GM18951 (cell line): Measurements from ENCODE around the gene MICAL3.

Experiments used
- POLR2A ChIP-seq: IDR thresholded peaks from 4 replicates; pipeline ENCODE4 v1.6.1; 2011; ENCODE audit warnings: mild to moderate bottlenecking; ENCODE audit not compliant: insufficient read length, insufficient read depth; ENCODE audit errors: extremely low read depth
- in situ Hi-C: fragments of 300-500 bp; cut with MboI; formaldehyde crosslinking; loops from one replicate; pipeline ENCODE4 v1.12.0; 2022; ENCODE audit warnings: low sequenced_read_pairs, mixed read lengths, inconsistent platforms; ENCODE audit not compliant: unreplicated experiment

MICAL3 gene

DNA sequence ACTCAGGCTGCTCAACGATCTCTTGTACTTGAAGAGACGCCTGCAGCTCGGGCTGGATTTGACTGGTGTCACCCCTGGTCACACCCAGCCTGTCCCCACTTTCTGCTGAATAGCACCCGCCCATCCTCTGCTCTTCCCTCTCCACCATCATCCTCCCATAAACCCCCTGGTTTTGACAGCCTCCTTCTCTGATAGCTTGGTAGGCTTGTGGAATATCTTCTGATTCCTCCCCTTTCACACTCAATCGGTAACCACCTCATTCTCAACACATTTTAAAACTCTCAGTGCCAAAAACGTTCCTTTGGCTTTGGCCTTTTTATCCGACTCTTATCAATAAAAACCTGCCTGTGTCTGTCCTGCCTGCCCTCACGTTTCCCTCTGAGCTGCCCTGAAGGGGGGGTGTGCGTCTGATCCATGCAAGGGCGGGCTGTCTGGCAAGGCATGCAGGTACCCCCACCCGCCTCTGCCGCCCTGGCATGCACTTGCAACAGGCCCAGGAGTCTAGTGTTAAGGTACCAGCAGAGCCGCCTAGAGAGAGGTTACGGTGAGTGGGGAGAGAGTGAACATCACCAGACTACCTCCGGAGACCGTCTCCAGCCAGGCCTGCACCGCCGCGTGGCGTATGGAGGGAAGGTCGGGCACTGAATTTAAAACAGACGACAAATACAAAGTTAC lies 198.3 kb downstream of the MICAL3 start:
- in situ Hi-C loops: no loop called here
- no peak for TF ChIP-seq POLR2A

- TF ChIP-seq POLR2A: no peak
- in situ Hi-C loops: no loop called here
Observed at GRCh38 chr22:17824457-17824856, 199.9 kb downstream of the MICAL3 start.

GRCh38 chr22:17823964-17824363 lies 200.4 kb downstream of the MICAL3 start:
- in situ Hi-C loops: no loop called here

DNA sequence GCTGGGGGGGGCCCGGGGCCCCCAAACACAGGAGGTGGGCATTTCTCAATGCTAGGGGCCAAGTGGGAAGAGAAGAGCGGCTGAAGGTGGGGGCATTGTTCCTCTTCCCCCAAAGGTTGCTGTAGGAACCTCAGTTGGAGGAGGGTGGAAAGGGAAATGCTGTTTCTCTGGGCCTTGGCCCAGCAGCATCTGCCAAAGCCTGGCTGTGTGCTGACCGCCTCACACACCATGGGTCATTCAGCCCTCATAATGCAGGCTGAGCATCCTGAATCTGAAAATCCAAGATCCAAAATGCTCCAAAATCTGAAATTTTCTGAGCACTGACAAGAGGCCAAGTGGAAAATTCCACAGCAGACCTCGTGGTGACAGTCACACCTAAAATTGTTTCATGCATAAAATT lies 201.1 kb downstream of the MICAL3 start:
- in situ Hi-C loops: no loop called here
- TF ChIP-seq POLR2A: no peak

More at GRCh38 chr22:17823964-17824363, 200.4 kb downstream of the MICAL3 start:
- TF ChIP-seq POLR2A: no peak

GRCh38 chr22:17822087-17822486 lies 202.3 kb downstream of the MICAL3 start:
- no peak for TF ChIP-seq POLR2A
- in situ Hi-C loops: no loop called here

GRCh38 chr22:17820879-17821439 lies 203.4 kb downstream of the MICAL3 start:
- in situ Hi-C loops: no loop called here
- no peak for TF ChIP-seq POLR2A

GRCh38 chr22:17818649-17819048 lies 205.7 kb downstream of the MICAL3 start:
- in situ Hi-C loops: no loop called here
- TF ChIP-seq POLR2A: no peak

DNA sequence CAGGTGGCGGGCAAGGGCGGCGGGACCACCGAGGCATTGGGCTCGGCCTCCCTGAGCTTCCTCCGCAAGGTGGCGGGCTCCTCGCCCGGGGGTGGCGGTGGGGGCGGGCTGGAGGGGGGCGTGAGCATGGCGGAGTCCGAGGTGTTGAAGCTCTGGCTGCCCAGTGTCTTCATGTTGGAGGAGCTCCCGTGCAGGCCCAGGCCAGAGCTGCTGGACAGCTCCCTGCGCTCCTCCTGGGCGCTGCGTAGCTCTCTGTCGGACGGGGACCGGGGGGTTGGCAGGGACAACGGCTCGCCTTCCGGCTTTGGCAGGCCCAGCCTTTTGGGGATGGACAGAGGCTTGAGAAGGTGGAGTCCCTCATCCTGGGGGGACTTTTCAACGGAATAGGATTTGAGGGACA lies 206.2 kb downstream of the MICAL3 start:
- in situ Hi-C loops: no loop called here

GRCh38 chr22:17817511-17818065 lies 206.8 kb downstream of the MICAL3 start:
- in situ Hi-C loops: no loop called here
- no peak for TF ChIP-seq POLR2A

More for the DNA sequence above, 206.2 kb downstream of the MICAL3 start:
- TF ChIP-seq POLR2A: no peak

DNA sequence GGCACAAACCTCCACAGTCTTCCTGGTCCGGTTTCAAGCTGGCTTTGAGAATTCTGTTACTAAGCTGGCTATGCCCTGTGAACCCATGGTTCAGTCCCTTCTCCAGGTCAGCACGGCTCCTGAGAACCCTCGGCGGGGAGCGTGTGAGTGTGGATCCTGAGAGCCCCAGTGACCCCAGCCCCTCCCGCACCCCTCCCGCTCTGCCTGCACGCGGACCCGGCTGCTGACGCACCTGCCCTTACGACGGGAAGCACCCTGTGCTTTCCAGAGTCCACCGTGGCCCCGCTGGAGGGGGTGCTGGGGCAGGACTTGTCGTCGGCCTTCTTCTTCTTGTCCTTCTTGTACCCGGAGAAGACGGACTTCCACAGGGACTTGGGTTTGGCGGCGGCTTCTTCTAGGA lies 207.3 kb downstream of the MICAL3 start:
- in situ Hi-C loops: no loop called here
- no peak for TF ChIP-seq POLR2A

DNA sequence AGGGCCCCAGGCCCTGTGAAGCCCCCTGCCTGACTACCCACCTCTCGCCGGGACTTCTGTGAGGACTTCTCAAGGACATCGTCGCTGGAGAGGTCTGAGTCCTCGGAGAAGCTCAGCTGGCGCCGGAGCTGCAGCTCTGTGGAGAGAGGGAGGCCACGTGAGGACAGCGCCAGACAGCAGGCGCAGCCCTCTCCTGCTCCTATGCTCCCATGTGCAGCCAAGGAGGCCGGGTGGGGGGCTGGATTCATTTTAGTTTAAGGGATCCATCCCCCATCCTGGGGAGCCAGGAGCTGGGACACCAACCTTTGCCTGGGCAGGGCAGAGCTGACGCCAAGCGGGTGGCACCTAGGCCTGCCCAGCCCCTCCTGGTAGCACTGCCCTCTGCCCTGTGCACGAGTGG lies 207.7 kb downstream of the MICAL3 start:
- TF ChIP-seq POLR2A: no peak
- in situ Hi-C loops: no loop called here

DNA sequence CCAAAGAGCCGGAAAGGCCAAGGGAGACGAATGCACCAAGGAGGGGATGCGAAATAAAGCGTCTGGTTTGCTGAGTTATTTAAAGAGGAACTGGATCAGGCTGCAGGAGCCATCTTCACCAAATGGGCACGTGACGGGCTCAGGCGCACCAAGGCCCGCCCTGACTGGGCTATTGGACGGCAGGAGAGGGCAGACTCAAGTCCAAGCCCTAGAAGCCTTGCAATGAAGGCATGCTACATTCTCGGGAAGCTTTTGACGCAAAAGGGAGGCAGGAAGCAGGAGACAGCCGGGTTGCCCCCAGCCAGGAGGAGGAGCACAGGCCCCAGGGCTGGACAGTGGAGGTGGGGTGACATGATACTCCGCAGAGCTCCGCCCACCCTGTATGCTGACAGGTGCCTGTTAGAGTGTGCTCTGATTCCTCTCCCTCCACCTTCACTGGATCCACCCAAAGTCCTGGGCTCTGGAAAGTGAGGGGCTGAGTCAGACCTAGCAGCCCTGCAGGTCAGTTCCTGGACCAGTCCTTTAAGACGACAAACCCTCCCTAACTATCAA lies 208.6 kb downstream of the MICAL3 start:
- in situ Hi-C loops: no loop called here
- TF ChIP-seq POLR2A: no peak

DNA sequence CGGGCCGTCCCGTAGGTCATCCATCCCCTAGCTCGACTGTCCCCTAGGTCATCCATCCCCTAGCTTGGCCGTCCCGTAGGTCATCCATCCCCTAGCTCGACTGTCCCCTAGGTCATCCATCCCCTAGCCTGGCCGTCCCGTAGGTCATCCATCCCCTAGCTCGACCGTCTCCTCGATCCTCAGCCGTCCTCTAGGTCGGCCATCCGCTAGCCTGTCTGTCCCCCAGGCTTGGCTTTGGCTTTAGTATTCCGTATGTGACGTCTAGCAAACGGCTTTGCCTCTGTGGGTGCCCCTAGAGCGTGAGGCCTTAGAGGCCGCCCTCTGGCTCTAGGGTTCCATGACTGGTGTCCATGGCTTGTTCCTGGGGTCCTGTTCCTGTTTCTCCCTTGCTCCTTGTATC lies 209.5 kb downstream of the MICAL3 start:
- in situ Hi-C loops: no loop called here
- no peak for TF ChIP-seq POLR2A

- in situ Hi-C loops: no loop called here
- no peak for TF ChIP-seq POLR2A
Observed at GRCh38 chr22:17814084-17814483, 210.3 kb downstream of the MICAL3 start.

DNA sequence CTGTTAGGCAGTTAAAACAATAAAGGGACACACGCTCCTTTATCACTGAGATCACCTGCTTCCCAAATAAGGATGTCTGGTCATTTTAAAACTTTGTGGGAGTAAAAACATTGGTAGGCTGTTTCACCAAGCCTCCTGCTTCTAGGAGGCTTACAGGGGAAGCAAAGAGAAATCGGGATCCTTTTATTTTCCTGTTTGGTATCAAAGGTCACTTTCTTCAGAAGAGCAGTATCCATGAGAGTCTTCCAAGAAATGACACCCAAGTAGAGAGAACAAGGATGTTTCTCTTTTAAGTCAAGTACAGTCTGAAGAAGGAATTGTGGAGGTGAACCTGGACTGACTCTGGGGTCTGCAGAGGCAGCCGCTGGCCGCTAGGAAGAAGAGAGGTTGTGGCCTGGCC lies 213.2 kb downstream of the MICAL3 start:
- TF ChIP-seq POLR2A: no peak
- in situ Hi-C loops: no loop called here
